NCI-H187 treated with DMSO at 0.1 percent for 48 hours (cell line): ENCODE results near the gene MYH11.
"Not testable (repeated sequence)": the region's sequence is repeated elsewhere in the genome, so short reads cannot be mapped to it uniquely, and the experiment has no call there.

ENCODE experiments used
- DNase-seq: peaks from one replicate; lab custom pipeline; 2025; lab: John Stamatoyannopoulos, UW

Gene MYH11

DNA sequence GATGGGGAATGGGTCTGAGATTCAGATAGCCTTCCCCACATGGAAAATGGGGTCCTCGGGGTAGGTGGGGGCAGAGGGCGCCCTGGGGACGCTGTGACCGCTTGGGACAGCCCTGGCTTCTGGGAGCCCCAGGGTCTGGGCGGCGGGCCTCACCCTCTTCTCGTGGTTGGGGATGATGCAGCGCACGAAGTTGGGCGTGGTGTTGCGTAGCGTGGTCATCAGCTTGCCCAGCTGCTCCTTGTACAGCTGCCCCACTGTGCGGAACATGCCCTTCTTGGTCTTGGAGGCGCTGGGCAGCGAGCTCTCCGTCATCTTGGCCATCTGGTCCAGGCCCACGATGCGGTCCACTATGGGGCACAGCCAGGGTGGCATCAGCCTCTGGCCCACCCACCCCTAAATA, 106.8 kb downstream of the MYH11 start:
- no peak for DNase-seq

DNA sequence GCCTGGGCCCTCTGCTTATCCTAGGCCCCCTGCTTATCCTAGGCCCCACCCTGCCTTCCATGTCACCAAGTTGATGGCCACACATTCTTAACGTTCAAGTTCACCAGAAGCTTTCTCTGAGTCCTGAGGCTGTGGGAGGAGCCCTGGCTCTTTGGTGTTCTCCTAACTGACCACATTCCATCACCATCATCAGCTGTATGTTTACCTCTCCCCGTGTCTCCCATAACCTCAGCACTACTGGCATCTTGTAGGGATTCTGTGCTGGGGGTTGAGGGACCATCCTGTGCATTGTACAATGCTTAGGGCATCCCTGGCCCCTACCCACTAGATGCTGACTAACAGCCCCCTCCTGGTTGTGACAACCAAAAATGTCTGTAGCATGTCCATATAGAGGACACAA, 107.5 kb downstream of the MYH11 start:
- no peak for DNase-seq

DNA sequence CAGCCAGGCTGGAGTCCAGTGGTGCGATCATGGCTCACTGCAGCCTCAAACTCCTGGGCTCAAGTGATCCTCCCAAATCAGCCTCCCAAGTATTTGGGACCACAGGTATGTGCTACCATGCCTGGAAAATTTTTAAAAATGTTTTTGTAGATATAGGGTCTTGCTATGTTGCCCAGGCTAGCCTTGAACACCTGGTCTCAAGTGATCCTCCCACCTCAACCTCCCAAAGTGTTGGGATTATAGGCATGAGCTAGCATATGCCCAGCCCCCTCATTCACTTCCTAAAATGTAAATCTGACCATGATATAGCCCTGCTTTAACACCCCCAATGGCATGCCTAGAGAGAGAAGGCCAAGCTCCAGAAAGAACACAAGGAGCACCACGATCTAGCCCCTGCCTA, 108.2 kb downstream of the MYH11 start:
- DNase-seq: no peak

DNA sequence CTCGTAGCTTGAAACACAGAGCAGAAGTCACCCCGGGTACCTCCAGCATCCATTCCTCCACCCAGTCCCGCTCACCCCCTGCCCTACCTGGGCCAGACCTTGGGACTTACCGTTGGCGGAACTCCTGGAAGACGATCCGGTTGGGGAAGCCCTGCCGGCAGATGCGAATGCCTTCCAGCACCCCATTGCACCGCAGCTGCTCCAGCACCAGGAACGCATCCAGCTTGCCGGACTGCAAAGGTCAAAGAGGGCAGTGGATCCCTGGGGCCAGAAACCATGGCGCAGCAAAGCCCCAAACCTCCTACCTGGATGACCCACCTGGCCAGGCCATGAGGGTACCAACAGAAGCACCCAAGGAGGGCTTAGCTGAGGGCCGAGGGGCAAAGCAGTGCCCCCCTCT, 108.9 kb downstream of the MYH11 start:
- DNase-seq: no peak

DNA sequence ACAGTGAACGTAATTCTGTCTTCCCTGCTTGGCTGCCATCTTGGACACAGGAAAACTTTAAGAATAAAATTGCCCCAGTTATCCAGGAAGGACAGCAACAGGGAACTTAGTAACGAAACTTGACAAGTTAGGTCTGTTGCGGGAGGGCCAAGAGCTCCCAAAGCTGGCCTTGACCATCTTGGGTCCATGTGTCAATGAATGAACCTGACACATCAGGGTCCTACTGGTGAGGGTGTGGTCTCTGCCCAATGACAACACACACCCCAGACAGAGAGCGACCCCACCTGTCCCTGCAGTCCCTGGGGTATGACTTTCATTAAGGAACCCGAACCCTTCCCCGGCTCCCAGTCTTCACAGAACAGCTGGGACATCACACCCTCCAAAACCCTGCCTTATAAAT, 110.5 kb downstream of the MYH11 start:
- no peak for DNase-seq

DNA sequence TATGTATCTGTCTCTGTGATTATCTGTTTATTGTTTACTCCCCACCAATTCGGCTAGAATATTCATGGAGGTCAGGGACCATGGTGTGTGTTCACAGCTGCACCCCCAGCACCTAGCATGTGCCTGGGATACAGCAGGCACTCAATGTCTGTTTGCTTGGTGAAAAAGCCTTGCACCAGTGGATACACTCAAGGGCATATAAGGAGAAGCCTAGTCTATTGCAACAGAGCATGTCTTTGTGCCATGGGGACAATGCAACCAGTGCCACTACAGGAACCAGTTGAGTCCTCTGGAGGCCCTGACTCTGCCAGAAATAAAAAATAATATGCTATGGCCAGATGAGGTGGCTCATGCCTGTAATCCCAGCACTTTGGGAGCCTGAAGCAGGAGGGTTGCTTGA, 113.2 kb downstream of the MYH11 start:
- DNase-seq: no peak

DNA sequence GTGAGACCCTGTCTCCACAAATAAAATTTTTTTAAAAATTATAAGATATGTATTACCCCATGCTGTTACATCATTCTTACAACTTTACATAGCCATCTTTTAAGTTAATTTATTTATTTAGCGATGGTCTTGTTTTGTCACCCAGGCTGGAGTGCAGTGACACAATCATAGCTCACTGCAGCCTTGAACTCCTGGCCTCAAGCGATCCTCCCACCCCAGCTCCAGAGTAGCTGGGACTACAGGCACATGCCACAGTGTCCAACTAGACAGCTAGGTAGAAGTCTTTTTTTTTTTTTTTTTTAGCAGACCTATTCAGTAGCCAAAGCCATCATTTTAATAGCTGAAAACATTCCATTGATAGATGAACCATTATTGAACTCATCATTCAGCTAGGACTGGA, 114.1 kb downstream of the MYH11 start:
- DNase-seq: no peak

DNA sequence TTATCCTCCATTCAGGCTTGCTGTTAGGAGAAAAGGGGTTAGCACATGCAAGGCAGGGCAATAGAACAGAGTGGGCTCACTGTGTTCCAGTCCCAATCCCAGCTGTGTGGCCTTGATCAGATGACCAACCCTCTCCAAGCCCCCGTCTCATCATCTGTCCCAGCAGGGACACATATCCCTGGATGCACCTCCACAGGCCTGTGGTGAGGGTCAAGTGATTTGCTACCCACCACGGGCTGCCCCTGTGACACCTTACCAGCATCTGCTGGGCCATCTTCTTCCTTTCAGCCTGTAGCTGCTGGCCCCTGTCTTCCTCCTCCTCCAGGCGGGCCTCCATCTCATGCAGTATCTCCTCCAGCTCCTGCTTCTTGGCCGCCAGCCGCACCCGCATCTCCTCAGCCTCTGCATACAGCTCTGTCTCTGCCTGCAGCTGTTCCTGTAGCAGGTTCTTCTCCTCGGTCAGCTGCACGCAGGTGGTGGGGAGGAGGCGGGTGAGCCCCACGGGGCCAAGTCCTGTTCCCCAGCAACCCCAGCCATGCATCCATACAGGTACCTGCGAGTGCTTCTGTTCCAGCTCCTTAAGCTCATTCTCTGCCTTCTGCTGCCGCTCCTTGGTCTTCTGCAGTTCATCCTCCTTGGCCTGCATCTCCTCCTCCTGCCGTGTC, 115.5 kb downstream of the MYH11 start:
- DNase-seq: peak; percentile 3

DNA sequence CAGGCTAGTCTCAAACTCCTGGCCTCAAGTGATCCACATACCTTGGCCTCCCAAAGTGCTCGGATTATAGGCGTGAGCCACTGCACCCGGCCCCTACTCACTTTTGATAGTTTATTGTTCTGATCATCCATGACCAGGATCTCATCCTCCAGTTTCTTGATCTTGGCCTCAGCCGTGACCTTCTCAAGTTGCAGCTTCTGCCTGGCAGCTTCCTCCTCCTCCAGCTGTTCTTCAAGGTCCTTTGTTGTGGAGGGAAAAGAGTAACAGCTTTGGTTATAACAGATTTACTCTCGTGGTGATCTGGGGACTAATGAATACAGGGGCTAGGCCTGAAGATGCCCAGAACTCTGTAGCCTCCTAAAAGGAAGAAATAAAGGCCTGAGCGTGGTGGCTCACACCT, 116.9 kb downstream of the MYH11 start:
- no peak for DNase-seq

DNA sequence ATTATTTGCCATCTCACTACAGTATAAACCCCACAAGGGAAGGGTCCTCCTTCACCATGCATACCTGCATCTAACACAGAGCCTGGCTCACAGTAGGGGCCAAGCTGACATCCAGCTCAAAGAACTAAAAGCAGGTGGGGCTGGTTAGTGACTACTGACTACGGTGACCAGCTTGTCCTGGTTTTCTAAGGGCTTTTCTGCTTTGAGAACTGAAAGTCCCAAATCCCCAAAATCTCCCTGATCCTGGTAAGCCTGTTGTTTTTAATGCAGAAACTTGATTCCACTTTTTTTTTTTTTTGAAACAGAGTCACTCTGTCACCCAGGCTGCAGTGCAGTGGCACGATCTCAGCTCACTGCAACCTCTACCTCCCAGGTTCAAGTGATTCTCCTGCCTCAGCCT, 117.4 kb downstream of the MYH11 start:
- DNase-seq: no peak

DNA sequence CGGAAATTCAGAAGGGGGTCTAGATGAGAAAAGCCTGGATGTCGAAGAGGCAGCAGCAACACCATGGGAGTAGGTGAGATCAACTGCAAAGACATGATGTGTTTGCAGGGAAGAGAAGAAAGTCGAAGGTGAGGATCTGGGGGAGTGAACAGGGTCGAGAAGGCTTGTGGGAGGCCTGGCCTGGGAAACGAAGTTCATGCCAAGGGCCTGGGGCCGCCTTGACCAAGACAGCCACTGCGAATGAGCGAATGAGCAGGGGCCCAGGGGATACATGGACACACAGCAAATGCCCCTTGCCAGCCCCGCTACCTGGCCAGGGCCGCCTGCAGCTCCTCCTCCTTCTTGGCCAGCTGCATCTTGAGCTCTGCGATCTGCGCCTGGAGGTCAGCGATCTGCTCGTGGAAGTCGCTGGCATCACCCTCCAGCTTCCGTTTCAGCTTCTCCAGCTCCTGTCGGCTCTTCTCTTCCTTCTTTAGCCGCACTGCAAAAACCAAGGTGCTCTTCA, 119.6 kb downstream of the MYH11 start:
- no peak for DNase-seq

DNA sequence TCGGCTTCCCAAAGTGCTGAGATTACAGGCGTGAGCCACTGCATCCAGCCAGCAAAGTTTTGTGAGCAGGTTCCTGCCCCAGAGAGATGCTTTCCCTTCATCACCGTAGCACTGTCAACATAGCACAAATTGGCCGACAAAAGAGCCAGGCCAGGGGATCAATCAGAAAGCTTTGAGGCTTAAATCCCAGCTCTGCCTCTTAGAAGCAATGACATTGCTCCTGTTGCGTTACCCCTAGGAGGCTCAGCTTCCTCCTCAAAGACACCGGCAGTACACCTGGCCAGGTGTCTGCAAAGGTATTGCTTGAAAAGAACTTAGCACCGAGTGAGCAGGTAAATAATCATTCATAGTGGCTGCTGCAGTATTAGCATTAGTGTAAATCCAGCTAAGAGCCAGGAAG, 120.3 kb downstream of the MYH11 start:
- DNase-seq: no peak

DNA sequence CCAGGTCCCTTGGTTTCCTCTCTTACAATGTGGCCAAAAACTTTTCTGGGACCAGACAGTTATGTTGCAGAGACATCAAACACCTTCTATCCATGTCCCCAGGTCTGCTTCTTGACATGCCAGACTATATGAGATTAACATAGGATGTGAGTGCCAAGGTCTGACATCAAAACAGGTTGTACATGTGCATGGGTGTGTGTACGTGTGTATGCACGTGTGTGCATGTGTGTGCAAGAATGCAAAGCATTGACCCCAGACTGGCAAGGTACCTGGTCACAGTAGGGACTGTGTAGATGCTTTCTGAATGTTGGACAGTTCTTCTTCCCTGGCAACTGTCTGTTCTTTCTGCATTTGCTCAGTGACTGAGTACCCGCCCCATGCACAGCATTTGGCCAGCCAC, 121.2 kb downstream of the MYH11 start:
- no peak for DNase-seq

DNA sequence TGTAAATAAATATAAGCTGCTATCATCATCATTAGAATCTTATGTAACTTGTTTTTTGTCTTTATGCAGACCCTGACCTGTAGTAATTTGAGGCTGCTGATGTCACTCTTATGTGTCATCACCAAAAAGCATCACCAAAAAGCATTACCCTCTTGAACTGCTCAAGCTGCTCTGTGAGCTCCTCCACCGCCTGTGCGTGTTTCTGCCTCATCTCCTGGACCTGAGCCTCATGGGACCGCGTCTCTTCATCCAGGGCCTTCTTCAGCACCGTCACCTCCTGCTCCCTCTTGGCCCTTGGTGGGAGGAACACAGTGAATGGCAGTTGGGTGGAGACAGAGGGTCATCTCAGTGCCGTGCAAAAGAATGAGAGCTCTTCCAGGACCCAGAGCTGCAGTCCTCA, 124.4 kb downstream of the MYH11 start:
- no peak for DNase-seq

DNA sequence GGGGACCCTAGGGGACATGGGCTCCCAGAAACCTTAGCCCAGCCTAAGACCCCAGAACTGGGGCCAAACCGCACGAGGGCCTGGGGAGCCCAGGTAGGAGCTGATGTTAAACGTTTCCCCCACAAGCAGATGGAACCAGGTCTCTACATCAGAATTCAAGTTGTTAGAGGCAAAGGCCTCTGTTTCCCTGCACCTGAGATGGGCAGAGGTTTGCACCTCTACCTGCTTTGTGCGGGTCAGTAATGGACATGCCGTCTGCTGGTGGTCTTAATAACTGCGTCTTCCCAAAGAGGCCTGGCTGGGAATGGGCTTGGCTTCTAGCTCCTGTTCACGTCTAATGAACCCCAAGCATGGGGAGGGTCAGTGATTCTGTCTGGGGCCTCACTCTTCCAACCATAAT, 127.7 kb downstream of the MYH11 start:
- no peak for DNase-seq

DNA sequence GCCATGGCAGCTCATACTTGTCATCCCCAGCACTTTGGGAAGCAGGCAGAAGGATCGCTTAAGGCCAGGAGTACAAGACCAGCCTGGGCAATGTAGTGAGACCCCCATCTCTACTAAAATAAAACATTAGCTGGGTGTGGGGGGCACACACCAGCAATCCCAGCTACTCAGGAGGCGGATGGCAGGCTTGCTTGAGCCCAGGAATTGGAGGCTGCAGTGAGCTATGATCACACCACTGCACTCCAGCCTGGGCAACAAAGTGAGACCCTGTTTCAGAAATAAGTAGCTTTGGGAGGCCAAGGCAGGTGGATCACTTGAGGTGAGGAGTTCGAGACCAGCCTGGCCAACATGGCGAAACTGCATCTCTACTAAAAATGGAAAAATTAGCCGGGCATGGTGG, 129.1 kb downstream of the MYH11 start:
- not testable (repeated sequence) for DNase-seq

DNA sequence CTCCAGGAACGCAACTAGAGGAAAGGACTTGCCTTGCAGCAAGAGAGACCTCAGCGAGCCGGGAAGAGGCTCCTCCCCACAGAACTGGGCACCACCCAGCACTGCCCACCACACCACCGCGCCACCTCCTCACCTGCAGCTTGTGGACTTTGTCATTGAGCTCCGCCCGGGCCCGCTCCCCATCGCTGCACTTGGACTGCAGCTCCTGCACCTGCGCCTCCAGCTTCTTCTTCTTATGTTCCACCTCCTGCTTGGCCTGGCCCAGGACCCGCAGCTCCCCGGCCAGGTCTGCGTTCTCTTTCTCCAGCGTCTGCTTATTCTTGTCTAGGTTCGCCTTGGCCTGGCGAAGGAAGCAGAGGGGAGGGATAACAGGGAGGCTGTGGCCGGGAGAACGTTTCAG, 130.1 kb downstream of the MYH11 start:
- no peak for DNase-seq

DNA sequence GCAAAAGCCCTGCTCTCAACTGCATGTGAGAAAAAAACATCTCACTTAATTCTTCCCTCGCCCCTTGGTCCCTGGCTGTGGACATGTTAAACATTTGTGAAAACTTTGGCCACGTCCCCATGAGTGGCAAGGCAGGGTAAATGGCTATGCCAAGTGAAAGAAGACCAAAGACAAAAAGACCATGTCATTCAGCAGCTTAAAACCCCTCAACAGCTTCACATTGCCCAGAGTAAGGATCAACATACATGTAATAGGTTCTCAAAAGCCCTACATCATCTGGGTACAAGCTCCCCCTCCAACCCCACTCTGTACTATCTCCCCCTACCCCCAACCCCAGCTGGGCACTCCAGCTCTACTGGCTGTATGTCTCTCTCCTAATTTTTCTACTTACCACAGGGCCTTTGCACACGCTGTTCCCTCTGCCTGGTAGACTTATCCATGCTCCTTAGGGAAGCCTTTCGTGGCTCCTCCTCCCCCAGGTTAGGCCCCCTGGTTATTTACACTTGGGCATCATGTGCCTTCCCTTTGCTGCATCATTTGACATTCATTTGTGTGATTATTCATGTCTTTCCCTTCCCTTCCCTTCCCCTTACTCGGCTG, 131.1 kb downstream of the MYH11 start:
- DNase-seq: no peak

DNA sequence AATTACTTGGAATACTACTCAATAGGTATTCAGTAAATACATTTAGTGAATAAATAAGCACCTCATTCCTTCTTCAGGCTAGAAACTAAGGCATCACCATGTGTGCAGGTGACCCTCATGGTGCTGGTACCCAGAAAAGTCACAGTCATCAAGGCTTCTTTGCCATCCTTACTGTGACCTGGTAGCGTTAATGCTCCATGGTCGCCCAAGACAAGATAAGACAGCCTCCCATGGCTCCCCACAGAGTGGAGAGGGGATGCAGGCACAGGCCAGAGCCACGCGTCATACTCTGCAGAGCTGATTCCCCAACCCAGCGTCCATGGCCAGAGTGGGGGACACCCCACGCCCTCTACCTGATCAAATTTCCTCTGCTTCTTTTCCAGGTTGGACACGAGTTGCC, 133.0 kb downstream of the MYH11 start:
- no peak for DNase-seq

DNA sequence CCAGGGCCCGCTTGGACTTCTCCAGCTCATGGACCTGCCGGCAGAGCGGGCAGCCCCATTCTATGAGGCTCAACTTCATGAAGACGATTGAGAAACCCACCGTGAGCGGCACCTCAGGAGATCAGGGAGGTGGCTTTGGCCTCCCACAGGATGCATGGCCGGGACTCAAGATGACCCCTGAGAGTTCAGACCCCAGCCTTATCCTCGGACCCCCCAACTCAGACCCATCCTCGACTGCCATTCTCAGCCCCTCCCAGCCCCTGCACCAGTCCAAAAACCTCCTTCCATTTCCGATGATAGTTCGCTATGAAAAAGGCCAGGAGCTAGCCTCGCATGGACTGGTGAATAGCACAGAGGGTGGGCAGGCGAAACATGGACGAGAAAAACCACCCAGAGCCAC, 135.8 kb downstream of the MYH11 start:
- DNase-seq: no peak

DNA sequence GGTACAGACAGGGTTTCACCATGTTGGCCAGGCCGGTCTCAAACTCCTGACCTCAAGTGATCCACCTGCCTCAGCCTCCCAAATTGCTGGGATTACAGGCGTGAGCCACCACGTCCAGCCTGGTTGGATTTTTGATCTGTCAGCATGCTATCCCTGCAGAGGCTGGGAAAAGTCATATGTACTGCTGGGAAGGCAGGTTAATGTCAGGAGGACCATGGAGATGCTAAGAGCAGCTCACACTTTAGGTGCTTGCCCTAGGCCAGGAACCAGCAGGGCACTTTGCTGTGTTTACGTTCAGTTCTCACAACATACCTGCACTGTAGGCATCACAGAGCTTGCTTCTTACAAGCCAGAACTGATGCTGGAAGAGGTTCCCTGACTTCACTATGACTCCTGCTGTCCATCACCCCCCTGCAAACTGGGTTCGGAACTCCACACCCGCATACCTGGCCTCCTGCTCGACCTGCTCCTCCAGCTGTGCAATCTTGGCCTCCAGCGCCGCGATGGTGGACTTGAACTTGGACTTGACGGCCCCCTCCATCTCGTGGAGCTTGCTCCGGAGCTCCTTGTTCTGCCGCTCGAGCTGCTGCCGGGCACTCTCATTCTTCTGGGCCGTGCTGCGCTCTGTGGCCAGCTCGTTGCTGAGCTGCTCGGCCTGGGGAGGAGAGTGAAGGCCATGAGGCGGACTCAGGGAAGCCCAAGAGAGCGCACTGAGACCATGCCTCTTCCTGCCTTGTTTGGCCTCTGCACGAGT, 140.0 kb downstream of the MYH11 start:
- DNase-seq: no peak

DNA sequence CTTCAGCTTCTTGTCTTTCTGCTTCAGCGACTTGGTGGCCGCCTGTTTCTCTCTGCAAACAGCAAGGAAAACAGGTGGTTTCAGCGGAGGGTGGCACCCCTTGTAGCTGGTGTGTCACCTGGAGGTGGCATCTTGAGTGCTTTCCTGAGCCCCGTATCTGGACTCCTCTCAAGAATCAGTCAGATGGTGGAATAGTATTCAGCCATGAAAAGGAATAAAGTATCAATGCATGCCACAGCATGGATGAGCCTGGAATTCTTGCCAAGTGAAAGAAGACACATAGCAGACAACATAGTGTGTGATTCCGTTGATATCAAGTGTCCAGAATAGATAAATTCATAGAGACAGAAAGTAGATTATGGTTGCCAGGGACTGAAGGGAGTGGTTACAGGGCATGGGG, 141.6 kb downstream of the MYH11 start:
- DNase-seq: no peak

DNA sequence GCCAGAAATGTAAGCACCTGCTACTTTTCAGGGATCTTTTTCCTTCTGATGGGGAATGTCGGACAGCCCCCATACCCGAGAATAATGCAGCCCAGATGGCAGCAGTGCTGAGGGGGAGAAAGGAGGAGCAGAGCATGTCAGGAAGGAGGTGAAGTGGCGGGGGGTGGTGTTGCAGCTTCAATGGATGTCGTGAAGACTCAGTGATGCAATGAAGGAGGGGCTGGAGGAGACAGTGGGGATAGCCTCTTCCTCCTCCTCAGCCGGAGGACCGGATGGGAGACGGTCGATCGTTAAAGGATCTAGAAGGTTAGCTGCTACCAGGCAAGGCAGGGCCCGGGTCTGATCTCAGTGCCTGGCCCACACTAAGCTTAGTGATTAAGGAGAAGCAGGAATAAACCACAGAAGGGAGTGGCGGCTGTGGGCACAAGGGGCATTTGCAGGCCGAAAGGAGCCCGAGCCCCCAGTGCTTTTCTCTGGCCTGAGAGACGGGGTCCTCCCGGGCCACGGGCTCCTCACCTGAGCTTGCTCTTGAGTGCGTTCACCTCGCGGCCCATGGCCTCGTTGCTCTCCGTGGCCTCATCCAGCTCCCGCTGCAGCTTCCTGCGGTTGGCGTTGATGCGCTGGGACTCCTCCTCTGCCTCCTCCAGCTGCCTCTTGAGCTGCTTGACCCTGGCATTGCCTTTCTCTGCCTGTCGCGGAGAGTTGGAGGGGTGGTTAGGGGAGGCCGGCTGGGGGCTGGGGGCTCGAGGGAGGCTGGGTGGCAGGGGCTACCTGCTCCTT, 142.2 kb downstream of the MYH11 start:
- no peak for DNase-seq
